Measurements from ENCODE around the gene POU5F1. TPM values are rescaled to one million over a fixed set of nuclear protein-coding genes. Genes with fewer than 3 reads are reported as not detected.
"Not testable (repeated sequence)": the region's sequence is repeated elsewhere in the genome, so short reads cannot be mapped to it uniquely, and the experiment has no call there.

The POU5F1 gene
- total RNA-seq: 1 to 10 TPM; 1.9 TPM
- polyA plus RNA-seq (ENCODE audit: insufficient read length in 6 of 6): 1 to 10 TPM in 4 of 6 donors, under 1 TPM in 2; 0.37 to 2.0 (median 1.6) TPM
- long read RNA-seq, donor 1: 0 reads
- long read RNA-seq, donor 2: 0 reads
- long read RNA-seq, donor 3: 0 reads
- long read RNA-seq, donor 4: 0 reads
- long read RNA-seq, donor 5: 0 reads
- long read RNA-seq, donor 6, partial matches to known transcripts: 9 of 9 reads
- long read RNA-seq, donor 6, other reads (novel, unspliced or antisense): 0 of 9 reads
- long read RNA-seq, donor 7, partial matches to known transcripts: 0 of 1 reads
- long read RNA-seq, donor 7, other reads (novel, unspliced or antisense): 0 of 1 reads
- long read RNA-seq, donor 8: 0 reads
- long read RNA-seq, donor 9: 0 reads
- long read RNA-seq, donor 10: 0 reads
- long read RNA-seq, donor 11: 0 reads
- long read RNA-seq, donor 12: 0 reads

GRCh38 chr6:31170600-31170881 is at the start of gene POU5F1:
Gene POU5F1, minus strand, starts transcription at chr6:31170682. Its CDS starts 62 bp downstream, at chr6:31170620.
- no peak for TF ChIP-seq CTCF (IDR thresholded peaks at IDR 0.05)
- Histone ChIP-seq H3K27me3 (no peaks in the 10 kb centered on the region), H3K9me3 (no peaks in the 10 kb centered on the region), H3K4me1 (no peaks in the 10 kb centered on the region), H3K27ac (no peak within 1 kb of the TSS), H3K36me3 (no peaks in the 10 kb centered on the region), H3K4me3 (no peak within 1 kb of the TSS)
- intact Hi-C loops (cut with DNase I): no loop called here
- no peak for DNase-seq
- no peak for ATAC-seq

- DNase-seq: no peak
Measured at GRCh38 chr6:31216208-31216898, 45.9 kb upstream of the POU5F1 start.

GRCh38 chr6:31215216-31215615 is 44.7 kb upstream of the POU5F1 start:
- H3K27ac ChIP-seq: peak overlapping the region in 1 of 2 donors; percentile 97
- H3K27me3 ChIP-seq; H3K9me3 ChIP-seq; DNase-seq; H3K36me3 ChIP-seq; intact Hi-C loops (cut with DNase I); ATAC-seq; H3K4me3 ChIP-seq: not testable (repeated sequence)
- peaks cover 0 to 27% of the 10 kb centered on the region in 2 donors for H3K4me1 ChIP-seq

More at GRCh38 chr6:31216208-31216898, 45.9 kb upstream of the POU5F1 start:
- Histone ChIP-seq H3K4me1 (peaks cover 0 to 17% of the 10 kb centered on the region in 2 donors), H3K9me3 (peaks cover 0 to 10% of the 10 kb centered on the region in 2 donors), H3K36me3 (no peaks in the 10 kb centered on the region), H3K27me3 (no peaks in the 10 kb centered on the region), H3K4me3 (no peak overlapping the region), H3K27ac (peak overlapping the region; percentile 13 to 97)
- intact Hi-C loops (cut with DNase I): no loop called here
- no peak for TF ChIP-seq CTCF (IDR thresholded peaks at IDR 0.05)
- ATAC-seq: peak; percentile 74

- H3K27ac ChIP-seq: peak overlapping the region in 1 of 2 donors; percentile 97
- DNase-seq: no peak
- intact Hi-C loops (cut with DNase I): no loop called here
- peaks cover 0 to 10% of the 10 kb centered on the region in 2 donors for H3K9me3 ChIP-seq
- ATAC-seq: no peak
- no peak for TF ChIP-seq CTCF (IDR thresholded peaks at IDR 0.05)
- no peaks in the 10 kb centered on the region for H3K36me3 ChIP-seq
- no peak overlapping the region for H3K4me3 ChIP-seq
- H3K4me1 ChIP-seq: peaks cover 0 to 34% of the 10 kb centered on the region in 2 donors
- no peaks in the 10 kb centered on the region for H3K27me3 ChIP-seq
Measured at GRCh38 chr6:31214516-31214915, 44.0 kb upstream of the POU5F1 start.

- H3K36me3 ChIP-seq: no peaks in the 10 kb centered on the region
Measured at GRCh38 chr6:31210741-31211532, 40.5 kb upstream of the POU5F1 start.

More at GRCh38 chr6:31210741-31211532, 40.5 kb upstream of the POU5F1 start:
- no peaks in the 10 kb centered on the region for H3K9me3 ChIP-seq
- no peak overlapping the region for H3K4me3 ChIP-seq
- no peak for TF ChIP-seq CTCF (IDR thresholded peaks at IDR 0.05)
- peak overlapping the region in 1 of 2 donors; percentile 61 for H3K27ac ChIP-seq
- no peaks in the 10 kb centered on the region for H3K27me3 ChIP-seq
- DNase-seq (no peak), ATAC-seq (no peak)
- intact Hi-C loops (cut with DNase I): no loop called here
- H3K4me1 ChIP-seq: peaks cover 0 to 46% of the 10 kb centered on the region in 2 donors

Measured in left lung (tissue), 14 donors.